H1 (cell line): ENCODE results near the gene ANKH.

Experiments used
- CTCF ChIP-seq, 3 experiments: IDR thresholded peaks; 1 replicate in 2 of 3; 2 replicates in 1 of 3; pipeline versions ENCODE4 v1.5.1 to v1.6.1; 2011; ENCODE audit warnings: low read length in 3 of 3, mild to moderate bottlenecking in 3 of 3, inconsistent platforms in 2 of 3, low read depth in 1 of 3, moderate library complexity in 1 of 3; ENCODE audit not compliant: insufficient read depth in 1 of 3; ENCODE audit errors: control extremely low read depth in 1 of 3
- EZH2 ChIP-seq: fragments of 200-600 bp; sonication (generic); IDR thresholded peaks from 2 replicates; pipeline ENCODE4 v1.7.1; 2012; ENCODE audit warnings: low read depth, mild to moderate bottlenecking, moderate library complexity, low read length, inconsistent platforms; ENCODE audit not compliant: severe bottlenecking
- RNF2 ChIP-seq: fragments of 200-900, 300-1000 bp; sonication (generic); IDR thresholded peaks from 2 replicates; pipeline ENCODE4 v1.7.1; 2016; ENCODE audit warnings: borderline replicate concordance, low read depth, mild to moderate bottlenecking, antibody characterized with exemption, low read length; ENCODE audit not compliant: poor library complexity, severe bottlenecking; ENCODE audit errors: missing control alignments

GRCh38 chr5:14714706-14715105 lies 156.9 kb downstream of the ANKH start:
- TF ChIP-seq RNF2 (no peak), EZH2 (no peak), CTCF (IDR thresholded peaks at IDR 0.05; ENCODE audit: control extremely low read depth in 1 of 3, insufficient read depth in 1 of 3, low read depth in 1 of 3, low read length in 3 of 3) (no peak)
